Muscle of leg (tissue), 11 donors: ENCODE measurements around the gene ACSL6. TPM values are rescaled to one million over a fixed set of nuclear protein-coding genes. Genes with fewer than 3 reads are reported as not detected.

Experiments used
- DNase-seq: peaks from one replicate; pipeline ENCODE4 v3.0.0; 2013
- H3K27ac ChIP-seq: one replicate; pipeline ENCODE4 v1.5.1; 2013; ENCODE audit warnings: mild to moderate bottlenecking, low read length, control low read depth
- H3K27me3 ChIP-seq: one replicate; pipeline ENCODE4 v1.6.1; 2013; ENCODE audit warnings: low read length; ENCODE audit not compliant: control insufficient read depth, insufficient read depth
- H3K36me3 ChIP-seq: one replicate; pipeline ENCODE4 v1.6.1; 2013; ENCODE audit warnings: low read length; ENCODE audit not compliant: control insufficient read depth, insufficient read depth
- H3K4me1 ChIP-seq: one replicate; pipeline ENCODE4 v1.6.1; 2013; ENCODE audit warnings: low read length; ENCODE audit not compliant: control insufficient read depth, insufficient read depth
- H3K4me3 ChIP-seq: one replicate; pipeline ENCODE4 v1.5.1; 2013; ENCODE audit warnings: low read length, control low read depth
- H3K9me3 ChIP-seq: replicated peaks from 2 replicates; pipeline ENCODE4 v1.6.1; 2013; ENCODE audit warnings: low read depth, low read length; ENCODE audit not compliant: control insufficient read depth
- WGBS: methylation state at CpG from one replicate; pipeline ENCODE4 v1.1.5; 2013; ENCODE audit warnings: missing lambda C conversion rate; ENCODE audit not compliant: insufficient coverage; 5-methylcytosine and 5-hydroxymethylcytosine counted together
- polyA plus RNA-seq, 8 donors: library from polyadenylated mRNA; unstranded; fragments of 120-200 nt; gene quantifications; one replicate each; pipeline versions ENCODE4 v1.2.1 to v1.2.3, GENCODE V29; 2013; ENCODE audit warnings: inconsistent platforms in 1 of 8, low replicate concordance in 1 of 8; ENCODE audit not compliant: insufficient read length in 8 of 8, insufficient read depth in 1 of 8
- total RNA-seq: library from RNA; stranded (reverse); fragments of 120-200 nt; gene quantifications from one replicate; pipeline ENCODE4 v1.2.4, GENCODE V29; 2013

ACSL6 gene
- total and polyA plus RNA-seq, 9 donors = 0.25 to 1.1 (median 0.62) TPM

- Histone ChIP-seq H3K36me3 (no peaks in the 10 kb centered on the region), H3K27ac (no peak overlapping the region), H3K27me3 (no peaks in the 10 kb centered on the region), H3K4me3 (no peak overlapping the region), H3K4me1 (no peaks in the 10 kb centered on the region), H3K9me3 (no peaks in the 10 kb centered on the region)
- DNase-seq = no peak
- no CpG with 5 or more reads among the region's 1 CpG for WGBS
These were observed 44.9 kb downstream of the ACSL6 start for GRCh38 chr5:131966551-131966950.

GRCh38 chr5:131965826-131966415 lies 45.5 kb downstream of the ACSL6 start:
- 69% methylated on average over 3 of the region's 6 CpGs for WGBS
- DNase-seq = no peak
- Histone ChIP-seq H3K27ac (no peak overlapping the region), H3K4me1 (no peaks in the 10 kb centered on the region), H3K27me3 (no peaks in the 10 kb centered on the region), H3K9me3 (no peaks in the 10 kb centered on the region), H3K36me3 (no peaks in the 10 kb centered on the region), H3K4me3 (no peak overlapping the region)

GRCh38 chr5:131959906-131960305 lies 51.6 kb downstream of the ACSL6 start:
- H3K27ac ChIP-seq = no peak overlapping the region
- no peaks in the 10 kb centered on the region for H3K36me3 ChIP-seq
- no peaks in the 10 kb centered on the region for H3K4me1 ChIP-seq
- H3K4me3 ChIP-seq = no peak overlapping the region
- 40% methylated on average over 2 of the region's 3 CpGs for WGBS
- DNase-seq = no peak
- H3K27me3 ChIP-seq = peaks cover 3% of the 10 kb centered on the region
- no peaks in the 10 kb centered on the region for H3K9me3 ChIP-seq

GRCh38 chr5:131959136-131959535 lies 52.3 kb downstream of the ACSL6 start:
- no peaks in the 10 kb centered on the region for H3K4me1 ChIP-seq
- WGBS = 100% methylated on average over 1 of the region's 5 CpGs
- peaks cover 3% of the 10 kb centered on the region for H3K27me3 ChIP-seq
- no peak overlapping the region for H3K27ac ChIP-seq
- H3K9me3 ChIP-seq = no peaks in the 10 kb centered on the region
- no peak overlapping the region for H3K4me3 ChIP-seq
- no peaks in the 10 kb centered on the region for H3K36me3 ChIP-seq
- no peak for DNase-seq

GRCh38 chr5:131957721-131958441 lies 53.6 kb downstream of the ACSL6 start:
- no peak for DNase-seq
- Histone ChIP-seq H3K27me3 (peaks cover 3% of the 10 kb centered on the region), H3K36me3 (no peaks in the 10 kb centered on the region), H3K27ac (no peak overlapping the region), H3K9me3 (no peaks in the 10 kb centered on the region), H3K4me3 (no peak overlapping the region), H3K4me1 (no peaks in the 10 kb centered on the region)
- 84% methylated on average over 6 of the region's 8 CpGs for WGBS

GRCh38 chr5:131953969-131954368 lies 57.5 kb downstream of the ACSL6 start:
- Histone ChIP-seq H3K4me3 (no peak overlapping the region), H3K36me3 (no peaks in the 10 kb centered on the region), H3K9me3 (no peaks in the 10 kb centered on the region), H3K27me3 (peaks cover 3% of the 10 kb centered on the region), H3K27ac (no peak overlapping the region), H3K4me1 (no peaks in the 10 kb centered on the region)
- no peak for DNase-seq

GRCh38 chr5:131952301-131952857 lies 59.1 kb downstream of the ACSL6 start:
- no peaks in the 10 kb centered on the region for H3K36me3 ChIP-seq
- H3K27ac ChIP-seq = no peak overlapping the region
- DNase-seq = peak; percentile 27
- peaks cover 3% of the 10 kb centered on the region for H3K27me3 ChIP-seq
- WGBS = no CpG with 5 or more reads among the region's 3 CpGs
- H3K4me1 ChIP-seq = no peaks in the 10 kb centered on the region
- no peaks in the 10 kb centered on the region for H3K9me3 ChIP-seq
- no peak overlapping the region for H3K4me3 ChIP-seq

- no peaks in the 10 kb centered on the region for H3K9me3 ChIP-seq
- no peaks in the 10 kb centered on the region for H3K36me3 ChIP-seq
- DNase-seq = no peak
- H3K4me3 ChIP-seq = no peak overlapping the region
- no CpG with 5 or more reads among the region's 1 CpG for WGBS
- H3K27ac ChIP-seq = no peak overlapping the region
- H3K4me1 ChIP-seq = no peaks in the 10 kb centered on the region
- no peaks in the 10 kb centered on the region for H3K27me3 ChIP-seq
These were observed 60.8 kb downstream of the ACSL6 start for GRCh38 chr5:131950706-131951105.

GRCh38 chr5:131947445-131947844 lies 64.0 kb downstream of the ACSL6 start:
- Histone ChIP-seq H3K4me1 (no peaks in the 10 kb centered on the region), H3K36me3 (no peaks in the 10 kb centered on the region), H3K4me3 (no peak overlapping the region), H3K9me3 (no peaks in the 10 kb centered on the region), H3K27me3 (no peaks in the 10 kb centered on the region), H3K27ac (no peak overlapping the region)
- DNase-seq = no peak
- WGBS = no CpG with 5 or more reads among the region's 2 CpGs

- 78% methylated on average over 23 of the region's 24 CpGs for WGBS
- Histone ChIP-seq H3K27ac (no peak within 1 kb of the TSS), H3K27me3 (no peaks in the 10 kb centered on the region), H3K4me3 (no peak within 1 kb of the TSS), H3K36me3 (no peaks in the 10 kb centered on the region), H3K9me3 (no peaks in the 10 kb centered on the region), H3K4me1 (no peaks in the 10 kb centered on the region)
- no peak for DNase-seq
These were observed 65.8 kb downstream of the ACSL6 start, which contains the start of gene MEIKIN for GRCh38 chr5:131945551-131946168. Gene MEIKIN, minus strand, starts transcription at chr5:131945663. Its CDS starts 158 bp downstream, at chr5:131945505.
